GM19468 (cell line): ENCODE measurements around the gene CHD6.

Experiments used
- ATAC-seq: cut with Tn5 transposase; IDR thresholded peaks from one replicate; pipeline ENCODE4 v1.9.1; 2021; ENCODE audit warnings: mild to moderate bottlenecking, moderate library complexity, moderate number of reproducible peaks; ENCODE audit not compliant: unreplicated experiment; ENCODE audit errors: extremely low read depth

The CHD6 gene

GRCh38 chr20:41380551-41381193 is 237.5 kb downstream of the CHD6 start:
- no peak for ATAC-seq

DNA sequence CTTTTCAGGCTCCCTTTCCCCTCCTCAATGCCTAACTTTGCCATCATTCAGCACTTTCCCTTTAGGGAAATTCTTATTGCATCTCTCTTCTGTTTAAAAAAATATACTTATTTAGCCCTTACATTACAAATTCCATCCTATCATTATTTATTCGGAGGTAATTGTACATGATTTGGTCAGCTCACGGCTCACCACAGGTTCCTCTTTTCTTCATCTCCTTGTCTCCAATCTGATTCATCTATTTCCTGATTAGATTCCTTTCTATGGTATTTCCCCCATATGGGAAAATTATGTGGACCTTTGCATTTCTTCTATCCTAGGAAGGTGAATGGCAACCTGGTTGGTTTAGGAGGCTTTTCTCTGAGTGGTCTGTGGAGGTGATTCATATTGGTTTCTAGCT is 238.6 kb downstream of the CHD6 start:
- ATAC-seq, result no peak

- no peak for ATAC-seq
Observed at GRCh38 chr20:41377275-41377674, 240.9 kb downstream of the CHD6 start.

DNA sequence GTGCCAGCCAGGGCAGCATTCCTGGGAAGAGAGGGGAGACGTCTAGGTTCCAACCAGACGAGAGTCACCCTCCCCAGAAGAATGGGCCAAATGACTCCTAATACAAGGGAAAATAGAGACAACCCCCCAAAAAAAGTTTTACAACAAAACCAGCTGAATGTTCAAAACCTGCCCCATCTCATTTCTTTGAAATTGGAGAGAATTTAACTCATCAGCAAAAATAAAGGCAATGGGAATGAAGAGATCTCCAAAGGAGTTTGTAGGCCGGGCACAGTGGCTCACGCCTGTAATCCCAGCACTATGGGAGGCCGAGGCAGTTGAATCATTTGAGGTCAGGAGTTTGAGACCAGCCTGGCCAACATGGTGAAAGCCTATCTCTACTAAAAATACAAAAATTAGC is 241.8 kb downstream of the CHD6 start:
- no peak for ATAC-seq

DNA sequence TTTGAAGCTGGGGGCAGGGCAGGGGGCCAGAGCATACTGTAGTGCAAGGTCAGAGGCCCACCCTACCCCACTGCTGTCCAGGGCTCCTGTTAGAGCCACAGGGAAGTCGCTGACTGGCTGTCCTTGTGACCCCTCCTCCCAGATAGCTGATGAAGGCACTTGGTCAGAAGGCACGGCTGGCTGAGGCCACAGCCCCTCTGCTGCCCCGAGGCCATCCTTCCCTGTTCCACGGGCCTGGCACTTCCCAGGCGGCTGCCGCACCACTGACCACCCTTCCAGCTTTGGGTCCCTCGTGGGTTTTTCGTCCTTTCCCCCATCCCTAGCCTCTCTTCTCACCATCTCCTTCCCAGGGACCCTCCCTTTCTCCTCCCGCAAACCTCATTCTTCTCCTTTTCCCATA is 242.3 kb downstream of the CHD6 start:
- no peak for ATAC-seq

- ATAC-seq, result no peak
Observed at GRCh38 chr20:41373931-41374920, 244.0 kb downstream of the CHD6 start.

- no peak for ATAC-seq
Observed at GRCh38 chr20:41373251-41373783, 244.9 kb downstream of the CHD6 start.

- no peak for ATAC-seq
Observed at GRCh38 chr20:41371371-41371770, 246.8 kb downstream of the CHD6 start.

DNA sequence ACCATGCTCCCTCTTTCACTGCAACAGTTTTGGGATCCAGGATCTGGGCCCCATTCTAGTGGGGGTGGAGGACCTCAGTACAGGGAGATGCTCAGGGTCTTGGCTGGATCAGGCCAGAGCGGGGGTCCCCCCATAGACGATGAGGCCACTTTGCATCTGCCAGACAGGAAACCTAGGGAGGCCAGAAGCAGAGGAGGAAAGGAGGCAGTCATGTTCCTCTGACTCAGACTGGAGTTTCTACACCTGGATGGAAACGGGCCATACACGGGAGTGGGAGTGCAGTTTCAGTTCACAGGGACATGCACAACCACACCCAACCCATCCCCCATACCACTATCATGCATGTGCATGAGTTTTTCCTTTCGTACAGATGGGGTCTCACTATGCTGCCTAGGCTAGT is 248.0 kb downstream of the CHD6 start:
- no peak for ATAC-seq

GRCh38 chr20:41369673-41370072 is 248.5 kb downstream of the CHD6 start:
- ATAC-seq, result no peak

- ATAC-seq, result no peak
Observed at GRCh38 chr20:41367956-41368355, 250.2 kb downstream of the CHD6 start.

DNA sequence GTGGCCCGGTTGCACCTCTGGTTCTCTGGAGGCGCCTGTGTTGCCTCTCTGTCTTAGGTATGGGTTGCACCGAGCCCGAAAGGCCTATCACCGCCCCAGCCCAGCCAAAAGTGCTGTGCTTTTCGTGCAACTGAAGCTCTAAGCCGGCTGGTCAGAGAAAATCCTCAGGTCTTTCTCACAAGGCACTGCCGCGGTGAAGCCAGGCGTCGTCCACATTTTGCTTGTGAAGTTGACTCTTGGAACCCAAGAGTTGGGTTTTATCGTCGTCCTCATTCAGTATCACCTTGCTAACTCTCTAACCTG is 250.8 kb downstream of the CHD6 start:
- no peak for ATAC-seq

DNA sequence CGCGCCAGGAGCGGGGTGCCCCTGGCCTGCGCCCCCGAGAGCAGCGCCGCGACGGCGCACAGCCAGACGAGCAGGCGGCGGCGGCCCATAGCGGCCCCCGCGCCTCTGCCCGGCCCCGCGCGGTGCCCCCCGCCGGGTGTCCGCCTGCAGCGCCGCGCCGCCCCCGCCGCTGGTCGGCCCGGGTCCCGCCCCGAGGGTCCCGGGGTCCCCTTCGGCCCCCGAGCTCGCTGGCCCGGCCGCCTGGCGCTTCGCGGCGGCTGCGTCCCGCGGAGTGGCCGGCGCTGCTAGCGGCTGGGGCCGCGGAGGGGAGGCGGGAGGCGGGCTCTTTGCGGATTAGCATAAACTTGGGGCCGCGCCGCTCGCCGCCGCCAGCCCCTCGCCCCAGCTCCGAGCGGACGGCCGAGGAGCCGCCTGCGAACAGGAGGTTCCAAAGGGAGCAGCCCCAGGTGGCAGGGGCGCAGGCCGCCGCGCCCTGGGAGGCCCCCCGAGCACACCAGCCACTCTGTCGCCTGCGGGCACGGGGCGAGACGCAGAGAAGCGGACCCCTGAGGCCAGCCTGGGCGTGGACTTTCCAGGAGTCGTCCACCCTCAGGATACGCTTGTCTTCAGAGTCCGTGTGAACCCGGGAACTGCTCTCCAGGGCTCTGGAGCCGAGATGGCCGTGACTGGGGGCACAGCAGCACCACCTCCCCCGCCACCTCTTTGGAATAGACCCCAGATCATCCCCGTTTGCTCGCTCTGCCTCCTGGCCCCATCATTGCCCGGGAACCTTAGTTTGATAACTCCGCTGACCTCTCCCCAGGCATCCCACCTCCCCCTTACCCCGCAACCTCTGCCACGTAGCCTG is 251.4 kb downstream of the CHD6 start, which contains the start of gene EMILIN3:
Gene EMILIN3, minus strand, starts transcription at position 273 of the 847 bp plus-strand sequence. Its CDS starts 184 bp downstream, at position 89.
- no peak for ATAC-seq

DNA sequence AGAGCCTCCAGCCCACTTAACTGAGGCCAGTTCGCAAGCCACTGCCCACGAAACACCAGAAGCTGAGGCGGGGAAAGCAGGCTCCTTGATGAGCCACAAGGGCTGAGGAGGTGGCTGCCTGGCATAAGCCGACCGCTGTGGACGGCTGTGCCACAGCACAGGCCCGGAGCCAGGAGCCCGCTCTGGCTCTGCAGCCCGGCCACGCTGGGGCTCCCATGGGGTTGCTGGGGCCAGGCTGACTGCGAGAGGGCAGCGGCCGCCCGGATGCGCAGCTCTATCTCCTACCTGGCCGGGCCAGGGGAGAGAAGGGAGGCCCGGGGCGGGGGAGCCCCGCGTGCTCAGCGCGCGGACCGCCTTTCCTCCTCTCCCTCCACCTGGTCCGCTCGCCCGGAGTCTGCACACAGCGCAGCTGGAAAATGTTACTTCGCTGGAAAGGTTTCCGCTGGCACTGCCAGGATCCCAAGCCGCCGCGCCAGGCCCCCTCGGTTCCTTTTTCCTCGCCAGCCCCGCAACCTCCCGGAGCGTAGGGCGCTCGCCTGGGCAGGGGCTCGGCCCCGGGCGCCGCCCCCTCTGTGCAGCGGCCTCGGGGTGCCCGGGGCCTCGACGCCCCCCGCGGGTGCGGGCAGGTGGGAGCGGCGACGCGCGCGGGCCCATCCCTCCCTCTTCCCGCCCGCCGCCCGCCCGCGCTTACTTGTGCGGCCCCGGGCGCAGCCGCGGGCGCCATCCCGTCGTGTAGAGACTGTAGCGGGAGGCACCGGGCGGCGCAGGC is 252.2 kb downstream of the CHD6 start:
- no peak for ATAC-seq

DNA sequence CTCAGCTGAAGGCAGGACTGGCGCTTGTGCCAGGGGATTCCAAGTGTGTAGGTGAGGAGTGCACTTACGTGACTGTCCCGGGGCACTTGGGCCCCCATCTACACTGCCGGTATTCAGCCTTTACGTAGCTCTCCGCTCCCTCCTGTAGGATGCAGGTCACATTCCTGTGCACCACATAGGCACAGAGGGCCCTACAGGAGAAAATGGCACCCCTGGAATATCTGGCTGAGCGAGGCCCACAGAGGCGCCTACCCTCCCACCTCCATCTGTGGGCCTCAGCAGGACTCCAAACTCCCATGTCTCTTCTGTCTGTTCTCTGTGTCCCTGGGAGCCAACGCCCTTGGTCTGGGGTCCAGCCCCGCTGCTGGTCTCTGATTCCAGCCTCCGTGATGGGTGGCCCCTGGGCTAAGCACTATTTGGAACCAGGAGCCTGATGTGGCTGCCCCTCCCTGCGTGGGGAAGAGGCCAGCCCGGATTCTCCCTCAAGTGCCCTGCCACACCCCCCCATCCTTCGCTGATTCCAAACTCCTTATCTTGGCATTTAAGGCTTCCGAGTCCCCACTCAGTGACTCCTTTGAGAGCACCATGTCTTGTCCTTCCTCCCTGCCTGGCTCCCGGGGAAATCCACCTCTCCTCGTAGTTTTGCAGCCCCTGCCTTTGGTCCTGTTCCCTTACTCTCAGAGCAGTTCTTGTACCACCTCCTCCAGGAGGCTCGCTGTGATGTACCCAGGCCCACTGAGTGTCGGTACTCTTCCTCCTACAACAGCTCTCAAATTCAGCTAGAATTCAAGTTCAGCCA is 253.0 kb downstream of the CHD6 start:
- ATAC-seq, result no peak

GRCh38 chr20:41364236-41364855 is 253.8 kb downstream of the CHD6 start:
- ATAC-seq, result no peak

DNA sequence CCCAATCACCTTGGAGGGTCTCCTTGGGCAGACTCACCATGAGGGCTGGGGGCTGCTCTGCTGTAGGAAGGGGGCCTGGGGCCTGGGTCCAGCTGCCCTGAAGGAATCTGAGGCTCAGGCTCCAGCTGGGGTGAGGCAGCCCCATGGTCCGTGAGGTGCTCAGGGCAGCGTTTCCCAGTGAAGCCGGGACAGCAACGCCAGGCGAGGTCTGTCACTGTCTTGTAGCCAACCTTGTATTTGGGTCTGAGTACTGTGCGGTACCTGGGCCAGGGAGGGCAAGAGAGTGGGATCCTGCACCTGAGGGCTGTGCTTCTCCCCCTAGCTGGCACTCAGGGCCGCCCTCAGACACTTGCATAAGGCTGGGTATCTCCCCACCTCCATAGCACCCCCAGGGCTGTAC is 254.6 kb downstream of the CHD6 start:
- no peak for ATAC-seq

GRCh38 chr20:41362748-41363140 is 255.4 kb downstream of the CHD6 start:
- no peak for ATAC-seq
